Coronary artery (tissue), 2 donors: ENCODE results near the gene ANKRD6.
A peak's percentile ranks its signal among the peaks of the same experiment; 100 is the strongest.

Source experiments
- DNase-seq: peaks from one replicate; pipeline ENCODE4 v3.0.0-alpha.2; 2017; ENCODE audit warnings: low spot score
- H3K27ac ChIP-seq, 2 donors: fragments of 200-600 bp; sonication (generic); one replicate each; pipeline ENCODE4 v1.5.1; 2016 to 2019
- H3K4me3 ChIP-seq: fragments of 200-600 bp; sonication (generic); 2 replicates; pipeline ENCODE4 v1.5.1; 2016; ENCODE audit warnings: mild to moderate bottlenecking, moderate library complexity
- CTCF ChIP-seq: fragments of 200-600 bp; sonication (generic); IDR thresholded peaks from one replicate; pipeline ENCODE4 v1.5.1; 2019; ENCODE audit warnings: antibody characterized with exemption

ANKRD6 gene

DNA sequence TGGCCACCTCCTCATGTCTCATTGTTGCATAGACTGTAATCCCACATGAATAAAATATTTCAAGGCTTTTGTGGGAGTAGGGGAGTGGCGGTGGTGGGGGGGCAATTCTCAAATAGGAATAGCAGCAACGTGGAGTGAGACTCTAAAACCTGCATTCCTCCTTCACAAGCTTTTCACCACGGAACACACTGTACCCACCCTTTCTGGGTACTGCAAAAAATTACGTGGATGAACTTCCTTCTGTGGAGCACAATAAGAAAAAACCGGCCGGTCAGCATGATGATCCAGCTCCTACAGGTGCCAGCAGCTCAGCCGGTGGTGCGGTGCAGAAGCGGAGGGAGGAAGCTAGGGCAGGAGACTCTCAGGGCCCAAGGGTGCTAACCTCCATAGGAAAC, 19.9 kb upstream of the ANKRD6 start:
- no peak for TF ChIP-seq CTCF
- H3K4me3 ChIP-seq, result peak overlapping the region; percentile 95
- no peak for DNase-seq
- no peak overlapping the region for H3K27ac ChIP-seq

DNA sequence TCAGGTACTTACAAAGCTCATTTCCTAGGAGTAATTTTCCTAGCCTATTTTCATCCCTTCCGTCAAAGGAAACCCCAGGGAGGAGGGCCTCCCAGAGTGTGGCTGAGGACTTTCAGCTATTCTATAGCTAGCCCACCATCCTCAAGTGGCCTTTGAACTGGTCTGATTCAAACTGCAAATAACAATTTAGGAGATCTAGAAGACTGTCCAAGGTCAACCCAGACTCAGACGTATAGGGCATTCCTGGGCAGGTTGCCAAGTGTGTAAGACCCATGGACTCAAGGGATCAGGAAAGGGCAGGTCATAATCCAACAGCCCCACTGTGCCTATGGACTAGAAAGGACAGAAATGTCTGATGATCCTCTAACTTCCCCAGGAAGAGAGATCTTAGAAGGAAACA, 18.7 kb upstream of the ANKRD6 start:
- Histone ChIP-seq H3K27ac (no peak overlapping the region), H3K4me3 (no peak overlapping the region)
- TF ChIP-seq CTCF, result no peak
- DNase-seq, result no peak

DNA sequence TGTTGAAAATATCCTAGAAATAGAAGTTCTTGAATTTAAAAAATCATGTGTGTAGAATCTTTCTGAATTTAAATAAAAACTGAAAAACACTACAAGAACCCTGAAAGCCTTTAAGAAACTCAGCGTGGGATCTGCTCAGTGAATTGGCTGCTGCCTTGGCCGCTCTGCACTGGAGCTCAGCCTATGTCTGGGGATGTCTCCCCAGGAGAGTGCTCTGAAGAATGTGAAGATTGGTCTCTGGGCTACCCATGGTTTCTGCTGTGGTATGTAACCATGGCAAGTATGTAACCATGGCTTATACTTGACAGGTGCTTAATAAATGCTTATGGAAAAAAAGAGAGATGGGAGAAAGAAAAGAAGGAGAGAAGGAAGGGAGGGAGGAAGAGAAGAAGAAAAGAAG, 17.8 kb upstream of the ANKRD6 start:
- no peak for TF ChIP-seq CTCF
- Histone ChIP-seq H3K27ac (no peak overlapping the region), H3K4me3 (no peak overlapping the region)
- no peak for DNase-seq

DNA sequence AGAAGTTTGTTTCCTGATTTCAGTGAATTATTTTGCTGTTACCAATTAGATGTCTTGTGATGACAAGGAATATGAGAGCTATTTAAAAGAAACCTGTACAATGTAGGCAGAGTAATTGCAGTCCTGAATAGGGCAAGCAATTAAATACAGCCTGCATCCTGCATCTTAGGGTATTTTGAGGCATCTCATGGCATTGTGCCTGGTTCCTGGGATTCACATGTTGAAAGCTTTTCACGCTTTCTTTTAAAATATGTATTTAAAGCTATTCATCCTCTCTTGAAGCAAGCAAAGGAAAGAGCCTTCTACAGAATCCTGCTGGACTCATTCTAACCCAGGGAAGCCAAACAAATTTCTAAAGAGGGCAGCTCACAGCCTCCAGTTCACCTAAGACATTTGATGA, 16.2 kb upstream of the ANKRD6 start:
- no peak overlapping the region for H3K27ac ChIP-seq
- H3K4me3 ChIP-seq, result no peak overlapping the region
- no peak for DNase-seq
- no peak for TF ChIP-seq CTCF

DNA sequence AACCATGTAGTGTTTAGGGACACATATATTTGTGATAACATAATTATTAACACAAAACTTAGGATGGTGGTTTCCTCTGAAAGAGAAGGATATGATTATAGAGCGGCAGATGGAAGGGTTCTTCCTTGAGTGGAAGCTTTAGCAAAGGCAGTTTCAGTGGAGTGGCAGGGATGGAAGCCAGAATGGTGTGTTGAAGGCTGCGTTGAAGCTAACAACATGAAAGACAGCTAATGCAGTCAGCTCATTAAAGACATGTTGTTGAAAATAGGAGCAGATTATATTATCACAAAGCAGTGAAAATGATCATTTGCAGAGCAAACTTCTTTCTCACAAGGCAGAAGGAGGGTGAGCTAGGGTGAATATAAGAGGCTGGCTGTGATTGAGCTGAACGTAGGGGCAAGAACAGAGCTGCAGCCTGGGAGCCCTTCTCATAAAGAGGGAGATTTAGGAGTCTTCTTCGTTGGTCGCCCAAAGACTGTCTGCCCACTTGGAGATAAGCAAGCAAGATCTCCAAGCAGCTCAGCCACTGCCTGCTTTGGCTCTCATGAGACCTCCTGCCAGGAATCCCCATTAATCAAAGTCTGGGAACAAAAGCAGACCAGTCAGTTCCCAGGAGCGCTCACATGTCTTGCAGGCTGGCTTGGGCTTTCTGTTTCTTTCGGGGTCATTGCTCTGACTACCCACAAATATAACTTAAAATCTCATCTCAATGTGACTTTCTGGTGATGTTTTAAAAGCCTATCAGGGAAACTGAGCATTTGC, 2.6 kb upstream of the ANKRD6 start:
- TF ChIP-seq CTCF, result no peak
- Histone ChIP-seq H3K27ac (no peak overlapping the region), H3K4me3 (no peak overlapping the region)
- no peak for DNase-seq

GRCh38 chr6:89433252-89434149, 549 bp downstream of the ANKRD6 start:
- H3K27ac ChIP-seq, result peak overlapping the region; percentile 32 to 74
- peak; percentile 74 for DNase-seq
- no peak for TF ChIP-seq CTCF

More at GRCh38 chr6:89433252-89434149, 549 bp downstream of the ANKRD6 start:
- peak overlapping the region; percentile 92 for H3K4me3 ChIP-seq
